T-helper 1 cell treated with Interleukin-12 subunit alpha and Interleukin-12 subunit beta and Interleukin-4 antibody, amounts not matched to agents 30 ng/mL and 1 ng/mL, for 36 hours (primary cell): ENCODE data around the gene SRRM3. TPM values are rescaled to one million over a fixed set of nuclear protein-coding genes. Genes with fewer than 3 reads are reported as not detected.
"Not testable (repeated sequence)": the region's sequence is repeated elsewhere in the genome, so short reads cannot be mapped to it uniquely, and the experiment has no call there.

ENCODE experiments used
- intact Hi-C: fragments of 100-400 bp; cut with micrococcal nuclease; formaldehyde crosslinking; loops from one replicate; pipeline ENCODE4 v1.15.1; 2024
- total RNA-seq: library from RNA; stranded (reverse); gene quantifications from 2 replicates; pipeline ENCODE4 v1.2.3, GENCODE V29; 2022

Gene SRRM3
- total RNA-seq, 1 donor from 2014 or later: not detected

- intact Hi-C loops: no loop called here
Measured at GRCh38 chr7:76330673-76331072, 129.0 kb downstream of the SRRM3 start.

- intact Hi-C loops: no loop called here
Measured at GRCh38 chr7:76332078-76332477, 130.4 kb downstream of the SRRM3 start.

- intact Hi-C loops: no loop called here
Measured at GRCh38 chr7:76333511-76334101, 131.9 kb downstream of the SRRM3 start.

GRCh38 chr7:76334320-76334967 lies 132.7 kb downstream of the SRRM3 start:
- intact Hi-C loops: no loop called here

GRCh38 chr7:76335417-76335816 lies 133.7 kb downstream of the SRRM3 start:
- intact Hi-C loops: not testable (repeated sequence)

GRCh38 chr7:76336094-76336493 lies 134.4 kb downstream of the SRRM3 start:
- intact Hi-C loops: no loop called here

Other genes with a start within 250 kb of the SRRM3 start
- gene TMEM120A, start 207.3 kb upstream of the SRRM3 start, total RNA-seq: 35.9 and 44.0 TPM in 2 replicates
- gene STYXL1, start 153.9 kb upstream of the SRRM3 start, total RNA-seq: 33.5 and 34.1 TPM in 2 replicates
- 176 and 185 TPM in 2 replicates for gene MDH2, start 153.8 kb upstream of the SRRM3 start, total RNA-seq
- gene HSPB1, start 100.8 kb downstream of the SRRM3 start, total RNA-seq: 32.3 and 35.0 TPM in 2 replicates
- 102 and 104 TPM in 2 replicates for gene YWHAG, start 157.1 kb downstream of the SRRM3 start, total RNA-seq
- gene SSC4D, start 207.8 kb downstream of the SRRM3 start, total RNA-seq: 0.17 and 0.44 TPM in 2 replicates
- gene ZP3, start 223.1 kb downstream of the SRRM3 start, total RNA-seq: 5.5 and 6.6 TPM in 2 replicates